HK-2 (cell line): ENCODE measurements around the gene EPB41.
"Not testable (repeated sequence)": the region's sequence is repeated elsewhere in the genome, so short reads cannot be mapped to it uniquely, and the experiment has no call there.

ENCODE experiments used
- DNase-seq: peaks from one replicate; pipeline ENCODE4 v3.0.0-alpha.2; 2018; ENCODE audit not compliant: unreplicated experiment

EPB41 gene

DNA sequence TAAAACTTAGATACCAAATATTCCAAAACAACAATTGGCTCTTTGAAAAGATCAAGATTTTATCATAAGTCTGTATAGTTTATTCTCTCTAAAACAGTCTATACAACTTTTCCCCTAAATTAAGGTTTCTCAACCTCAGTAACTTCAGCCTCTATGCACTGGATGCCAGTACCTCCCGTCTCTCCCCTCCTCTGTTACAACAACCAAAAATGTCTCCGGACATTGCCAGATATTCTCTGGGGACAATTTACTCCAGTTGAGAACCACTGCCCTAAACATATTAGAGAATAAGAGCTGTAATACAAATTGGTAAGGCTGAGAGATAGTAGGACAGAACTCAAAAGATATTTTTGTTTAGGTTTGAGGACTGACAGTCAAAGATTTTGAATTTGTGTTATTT is 137.7 kb downstream of the EPB41 start:
- no peak for DNase-seq

DNA sequence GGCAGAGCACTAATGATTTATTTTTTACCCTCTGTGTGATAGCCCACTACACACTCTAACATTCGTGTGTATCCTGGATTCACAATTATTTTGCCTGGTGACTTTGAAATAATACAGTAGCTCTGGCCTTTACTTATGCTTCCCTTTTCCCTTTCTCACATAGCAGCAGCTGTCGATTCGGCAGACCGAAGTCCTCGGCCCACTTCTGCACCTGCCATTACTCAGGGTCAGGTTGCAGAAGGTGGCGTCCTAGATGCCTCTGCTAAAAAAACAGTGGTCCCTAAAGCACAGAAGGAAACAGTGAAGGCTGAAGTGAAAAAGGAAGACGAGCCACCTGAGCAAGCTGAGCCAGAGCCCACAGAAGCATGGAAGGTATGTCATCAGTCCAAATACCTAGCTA is 138.6 kb downstream of the EPB41 start:
- no peak for DNase-seq

DNA sequence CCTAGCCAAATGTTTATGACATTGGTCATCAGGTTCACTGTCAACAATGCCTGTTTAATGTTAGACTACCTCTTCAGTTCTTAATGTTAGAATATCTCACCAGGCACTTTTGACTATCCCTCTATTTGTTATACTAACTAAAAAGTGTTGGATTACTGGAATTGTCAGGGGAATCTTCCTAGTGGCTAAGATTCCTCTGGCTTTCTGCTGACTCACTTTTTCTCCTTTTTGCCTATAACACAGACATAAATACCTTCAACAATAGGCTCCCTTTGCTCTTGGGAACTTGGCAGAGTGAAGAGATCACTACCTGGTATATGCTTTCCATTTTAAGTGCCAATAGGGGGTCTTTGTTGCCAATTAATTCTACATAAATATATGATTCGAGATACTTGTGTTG is 140.8 kb downstream of the EPB41 start:
- no peak for DNase-seq

- no peak for DNase-seq
Observed at GRCh38 chr1:29056256-29056655, 141.9 kb downstream of the EPB41 start.

DNA sequence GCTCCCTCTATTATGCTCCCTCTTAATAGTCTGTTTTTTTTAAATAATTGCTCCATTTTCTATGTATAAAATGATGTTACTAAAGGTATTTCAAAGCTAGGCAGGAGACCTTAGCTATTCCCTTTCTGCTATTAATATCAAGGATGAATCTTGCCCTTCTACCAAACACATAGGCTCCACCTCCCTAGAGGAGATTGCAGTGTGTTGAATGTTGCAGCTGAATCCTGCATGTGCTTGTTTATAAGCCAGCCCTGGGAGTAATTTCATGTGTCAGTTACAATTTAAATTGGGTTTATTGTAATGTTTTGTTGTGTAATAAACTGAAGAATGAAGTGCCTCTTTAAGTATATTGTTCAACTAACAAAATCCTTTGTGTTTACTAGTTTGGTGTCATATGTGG is 143.3 kb downstream of the EPB41 start:
- DNase-seq = no peak

GRCh38 chr1:29062157-29062942 is 148.0 kb downstream of the EPB41 start:
- no peak for DNase-seq

- DNase-seq = no peak
Observed at GRCh38 chr1:29064064-29064463, 149.7 kb downstream of the EPB41 start.

DNA sequence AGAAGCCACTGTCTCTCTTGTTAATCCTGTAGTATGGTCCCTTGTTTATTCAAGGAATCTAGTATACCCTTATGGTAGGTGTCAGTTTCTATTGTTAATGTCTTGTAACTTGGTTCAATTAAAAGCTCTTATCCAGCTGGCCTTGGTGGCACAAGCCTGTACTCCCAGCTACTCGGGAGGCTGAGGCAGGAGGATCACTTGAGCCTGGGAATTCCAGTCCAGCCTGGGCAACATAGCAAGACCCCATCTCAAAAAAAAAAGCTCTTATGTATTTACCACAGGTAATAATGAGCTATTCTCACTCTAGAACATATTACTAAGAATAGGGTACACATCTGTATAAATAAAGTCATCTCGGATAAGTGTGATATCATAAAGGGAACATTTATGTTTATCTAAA is 162.8 kb downstream of the EPB41 start:
- no peak for DNase-seq

DNA sequence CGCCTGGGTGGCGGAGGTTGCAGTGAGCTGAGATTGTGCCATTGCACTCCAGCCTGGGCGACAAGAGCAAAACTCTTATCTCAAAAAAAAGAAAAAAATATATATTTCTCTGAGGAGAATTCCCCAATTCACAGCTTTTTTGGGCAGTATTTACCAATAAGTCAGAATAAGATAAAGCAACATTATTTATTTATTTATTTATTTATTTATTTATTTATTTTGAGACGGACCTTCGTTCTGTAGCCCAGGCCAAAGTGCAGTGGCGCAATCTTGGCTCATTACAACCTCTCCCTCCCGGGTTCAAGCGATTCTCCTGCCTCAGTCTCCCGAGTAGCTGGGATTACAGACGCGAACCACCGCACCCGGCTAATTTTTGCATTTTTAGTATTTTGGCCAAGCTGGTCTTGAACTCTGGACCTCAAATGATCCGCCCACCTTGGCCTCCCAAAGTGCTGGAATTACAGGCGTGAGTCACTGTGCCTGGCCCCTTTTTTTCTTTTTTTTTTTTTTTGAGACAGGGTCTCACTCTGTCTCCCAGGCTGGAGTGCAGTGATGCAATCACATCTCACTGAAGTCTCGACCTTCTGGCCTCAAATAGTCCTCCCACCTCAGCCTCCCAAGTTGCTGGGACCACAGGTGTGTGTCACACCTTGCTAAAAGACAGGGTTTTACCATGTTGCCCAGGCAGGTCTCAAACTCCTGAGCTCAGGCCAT is 165.7 kb downstream of the EPB41 start:
- DNase-seq = not testable (repeated sequence)

DNA sequence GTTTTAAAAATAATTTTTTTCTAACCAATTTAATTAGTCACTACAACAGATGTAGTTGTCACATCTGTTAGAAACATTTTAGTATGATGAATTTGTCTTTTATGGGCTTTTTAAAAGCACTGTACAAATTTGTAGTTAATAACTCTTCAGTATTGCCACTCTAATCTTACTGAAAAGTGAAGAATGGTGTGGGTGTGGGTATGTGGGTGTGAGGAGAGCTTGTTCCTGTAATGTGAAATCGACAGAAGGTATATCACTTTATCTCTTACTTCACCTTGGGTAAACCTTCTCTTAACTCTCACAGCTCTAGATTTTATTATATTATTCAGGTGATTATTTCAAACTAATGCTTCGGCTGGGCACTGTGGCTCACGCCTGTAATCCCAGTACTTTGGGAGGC is 166.8 kb downstream of the EPB41 start:
- DNase-seq = no peak

- no peak for DNase-seq
Observed at GRCh38 chr1:29082519-29082918, 168.2 kb downstream of the EPB41 start.

DNA sequence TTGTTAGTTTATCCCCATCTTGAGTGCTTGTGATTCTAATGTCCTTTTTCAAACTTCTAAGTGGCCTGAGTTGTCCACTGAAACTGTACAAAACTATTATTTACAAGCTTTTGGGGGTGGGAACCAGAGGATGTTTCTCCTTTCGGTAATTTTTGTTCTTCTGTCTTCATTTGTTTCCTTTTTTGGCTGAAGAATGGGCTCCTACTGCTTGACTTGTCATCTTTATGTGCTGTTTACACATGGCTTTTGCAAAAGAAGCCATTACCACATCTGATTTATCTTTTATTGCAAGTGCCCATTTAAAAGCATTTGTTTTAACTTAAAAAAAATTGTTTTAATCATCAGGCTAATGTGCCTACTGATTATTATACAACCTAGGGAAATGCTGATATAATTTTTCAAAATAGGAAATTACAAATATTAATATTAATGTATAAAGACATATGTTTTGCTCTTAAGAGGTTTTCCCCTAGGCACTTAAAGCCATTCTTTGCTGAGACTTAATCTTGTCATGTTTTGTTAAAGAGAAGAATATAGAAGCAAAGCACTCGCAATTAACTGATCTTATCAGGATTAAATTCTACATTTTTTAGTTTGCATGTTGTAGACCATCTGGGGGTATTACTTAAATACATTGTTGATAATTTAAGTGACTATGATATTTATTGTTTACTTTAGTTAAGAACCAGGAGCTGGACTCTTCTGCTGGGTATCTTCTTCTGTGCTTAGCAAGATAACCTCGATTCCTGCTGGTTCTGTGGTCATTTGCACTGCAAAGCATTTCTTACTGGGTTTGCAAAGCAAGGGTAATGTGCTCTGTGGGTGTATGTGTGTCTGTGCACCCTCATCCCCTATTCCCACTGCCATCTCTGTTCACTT is 169.2 kb downstream of the EPB41 start:
- DNase-seq = no peak

GRCh38 chr1:29084196-29084521 is 169.8 kb downstream of the EPB41 start:
- no peak for DNase-seq

- no peak for DNase-seq
Observed at GRCh38 chr1:29090937-29091618, 176.7 kb downstream of the EPB41 start.

DNA sequence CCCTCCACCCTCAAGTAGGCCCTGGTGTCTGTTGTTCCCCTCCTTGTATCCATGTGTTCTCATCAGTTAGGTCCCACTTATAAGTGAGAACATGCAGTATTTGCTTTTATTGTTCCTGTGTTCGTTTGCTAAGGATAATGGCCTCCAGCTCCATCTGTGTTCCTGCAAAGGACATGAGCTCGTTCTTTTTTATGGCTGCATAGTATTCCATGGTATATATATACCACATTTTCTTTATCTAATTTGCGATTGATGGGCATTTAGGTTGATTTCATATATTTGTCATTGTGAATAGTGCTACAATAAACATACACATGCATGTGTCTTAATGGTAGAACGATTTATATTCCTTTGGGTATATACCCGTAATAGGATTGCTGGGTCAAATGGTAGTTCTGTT is 178.3 kb downstream of the EPB41 start:
- DNase-seq = not testable (repeated sequence)

DNA sequence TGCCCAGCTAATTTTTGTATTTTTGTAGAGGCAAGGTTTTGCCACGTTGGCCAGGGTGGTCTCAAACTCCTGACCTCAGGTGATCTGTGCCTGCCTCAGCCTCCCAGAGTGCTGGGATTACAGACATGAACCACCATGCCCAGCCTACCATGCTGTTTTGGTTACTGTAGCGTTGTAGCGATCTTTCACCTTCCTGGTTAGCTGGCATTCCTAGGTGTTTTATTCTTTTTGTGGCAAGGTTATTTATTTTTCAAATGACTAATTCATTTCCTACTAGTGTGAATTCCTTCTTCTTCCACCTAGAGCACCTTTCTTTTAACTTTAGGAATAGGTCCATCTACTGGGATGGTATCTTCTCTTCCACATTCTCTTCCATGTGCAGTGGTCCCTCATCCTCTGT is 180.1 kb downstream of the EPB41 start:
- DNase-seq = no peak

DNA sequence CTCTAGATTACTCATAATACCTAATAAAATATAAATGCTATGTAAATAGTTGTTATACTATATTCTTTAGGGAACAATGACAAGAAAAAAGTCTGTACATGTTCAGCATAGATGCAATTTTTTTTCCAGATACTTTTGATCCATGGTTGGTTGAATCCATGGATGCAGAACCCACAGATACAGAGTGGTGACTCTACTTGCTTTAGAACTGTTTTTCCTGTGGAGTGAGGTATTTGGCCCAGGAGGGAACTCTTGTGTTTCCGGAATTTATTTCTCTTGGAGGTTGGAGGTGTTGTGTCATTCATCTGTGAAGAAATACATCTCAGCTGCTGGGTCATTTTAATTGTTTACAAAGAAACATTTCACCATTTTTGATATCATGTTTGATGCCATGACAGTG is 180.6 kb downstream of the EPB41 start:
- no peak for DNase-seq

DNA sequence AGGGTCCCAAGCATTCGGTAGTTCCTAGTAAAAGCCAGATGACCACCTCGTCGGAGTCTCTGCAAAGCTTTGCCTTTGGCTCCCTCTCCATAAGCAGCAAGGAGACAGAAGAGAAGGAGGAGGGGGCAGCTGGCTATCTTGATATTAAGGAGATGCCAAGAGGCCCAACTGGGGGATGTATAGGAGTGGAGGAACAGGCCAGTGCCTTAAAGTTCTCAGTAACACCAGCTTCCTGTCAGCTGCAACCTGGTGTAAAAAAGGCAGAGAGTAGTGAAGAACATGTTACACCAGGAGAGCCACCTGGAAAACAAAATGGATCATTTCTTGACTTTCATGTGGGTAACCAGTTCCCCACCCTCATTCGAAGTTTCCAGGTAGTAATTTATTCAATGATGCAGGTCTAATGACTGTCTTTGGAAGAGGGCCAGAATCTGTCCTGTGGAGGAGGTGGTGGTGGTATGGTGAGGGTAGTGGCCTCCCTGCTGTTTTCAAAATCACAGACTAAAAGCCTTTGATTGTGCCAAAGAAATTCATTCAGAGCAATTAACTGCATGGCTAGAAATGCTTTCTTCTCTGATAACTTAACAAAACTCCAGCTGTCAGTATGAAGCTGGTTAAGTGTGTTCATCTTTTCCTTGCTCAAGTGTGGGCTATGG is 182.0 kb downstream of the EPB41 start:
- no peak for DNase-seq

GRCh38 chr1:29099286-29099685 is 184.9 kb downstream of the EPB41 start:
- DNase-seq = no peak

GRCh38 chr1:29100487-29100886 is 186.1 kb downstream of the EPB41 start:
- no peak for DNase-seq

GRCh38 chr1:29105822-29106221 is 191.5 kb downstream of the EPB41 start:
- DNase-seq = no peak
